ENCODE data around the gene TLCD4.
"Not testable (repeated sequence)": the region's sequence is repeated elsewhere in the genome, so short reads cannot be mapped to it uniquely, and the experiment has no call there.

Gene TLCD4

GRCh38 chr1:95080879-95081278 is 36.3 kb upstream of the TLCD4 start:
- no peak for DNase-seq (ENCODE audit: low read depth, low spot score)
- WGBS (ENCODE audit: insufficient coverage, insufficient read length): no CpG with 5 or more reads among the region's 1 CpG
- Histone ChIP-seq H3K4me3 (ENCODE audit: low read length) (no peak overlapping the region), H3K4me1 (ENCODE audit: control insufficient read depth, insufficient read depth, low read length) (peaks cover 2% of the 10 kb centered on the region; the same call in 1 of the 2 replicates), H3K27ac (ENCODE audit: low read length) (no peak overlapping the region), H3K27me3 (ENCODE audit: control insufficient read depth, insufficient read depth, low read length) (no peaks in the 10 kb centered on the region), H3K9me3 (ENCODE audit: control insufficient read depth, insufficient read depth, low read length) (no peaks in the 10 kb centered on the region), H3K36me3 (ENCODE audit: control insufficient read depth, insufficient read depth, low read length) (no peaks in the 10 kb centered on the region)

DNA sequence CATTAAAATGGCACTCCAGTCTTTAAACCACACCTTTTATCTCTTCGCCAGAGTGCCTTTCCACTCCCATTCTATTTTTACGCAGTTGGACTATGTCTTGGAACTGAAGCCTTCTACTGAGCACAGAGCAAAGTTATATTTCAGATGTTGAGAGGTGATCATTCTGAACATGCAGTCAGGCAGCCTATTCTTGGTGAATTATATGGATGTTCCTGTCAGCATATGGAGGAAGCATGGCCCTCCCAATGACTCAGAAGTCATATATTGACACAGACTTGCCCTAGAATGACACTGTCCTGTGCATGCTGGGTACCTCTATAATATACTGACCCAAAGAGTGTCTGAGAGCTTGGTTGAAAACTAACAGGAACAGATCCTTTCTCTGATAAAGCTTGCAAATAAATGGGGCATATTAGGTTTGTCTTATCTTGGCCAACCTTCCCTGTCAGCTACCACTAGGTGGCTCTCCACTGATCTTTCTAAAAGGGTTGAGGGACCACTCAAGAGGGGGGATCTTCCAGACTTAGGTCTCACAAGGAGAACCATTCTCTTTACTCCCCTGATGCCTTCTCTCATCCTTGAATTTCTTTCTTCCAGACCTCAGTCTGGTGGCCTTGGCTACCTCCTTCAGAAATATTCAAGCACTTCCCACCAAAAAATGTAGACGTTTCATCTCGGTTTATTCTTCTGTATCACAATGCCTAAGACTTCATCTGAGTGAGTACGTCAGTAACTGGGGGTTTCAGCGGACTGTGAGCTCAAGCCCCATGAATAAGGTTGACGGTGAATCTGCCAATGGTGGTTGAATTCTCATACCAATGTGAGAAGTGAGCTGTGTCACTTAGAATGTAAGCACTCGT is 32.6 kb upstream of the TLCD4 start:
- Histone ChIP-seq H3K4me3 (ENCODE audit: low read length) (no peak overlapping the region), H3K27me3 (ENCODE audit: control insufficient read depth, insufficient read depth, low read length) (no peaks in the 10 kb centered on the region), H3K27ac (ENCODE audit: low read length) (no peak overlapping the region), H3K9me3 (ENCODE audit: control insufficient read depth, insufficient read depth, low read length) (no peaks in the 10 kb centered on the region), H3K36me3 (ENCODE audit: control insufficient read depth, insufficient read depth, low read length) (no peaks in the 10 kb centered on the region), H3K4me1 (ENCODE audit: control insufficient read depth, insufficient read depth, low read length) (peaks cover 3% of the 10 kb centered on the region; the same call in 1 of the 2 replicates)
- no peak for DNase-seq (ENCODE audit: low read depth, low spot score)
- no CpG with 5 or more reads among the region's 8 CpGs for WGBS (ENCODE audit: insufficient coverage, insufficient read length)

DNA sequence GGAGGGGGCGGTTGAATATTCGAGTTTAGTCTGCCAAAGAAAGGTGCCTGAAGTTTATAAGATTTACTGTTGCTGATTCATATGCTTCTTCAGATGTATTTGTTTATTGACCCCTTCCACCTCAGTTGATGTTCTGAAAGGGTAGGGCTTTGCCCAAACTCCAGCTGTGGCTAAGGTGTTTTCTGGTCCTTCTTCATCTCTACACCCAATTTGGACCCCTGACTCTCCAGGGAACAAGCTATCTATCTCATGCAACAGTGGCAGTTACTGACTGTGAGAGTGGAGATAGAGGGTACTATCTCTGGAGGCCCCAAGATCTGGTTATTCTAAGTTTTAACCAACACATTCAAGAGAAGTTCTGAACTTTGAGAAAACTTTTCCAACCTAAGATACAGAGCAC is 31.8 kb upstream of the TLCD4 start:
- DNase-seq (ENCODE audit: low read depth, low spot score): no peak
- WGBS (ENCODE audit: insufficient coverage, insufficient read length): no CpG with 5 or more reads among the region's 2 CpGs
- Histone ChIP-seq H3K4me1 (ENCODE audit: control insufficient read depth, insufficient read depth, low read length) (peaks cover 3% of the 10 kb centered on the region; the same call in 1 of the 2 replicates), H3K4me3 (ENCODE audit: low read length) (no peak overlapping the region), H3K27ac (ENCODE audit: low read length) (no peak overlapping the region), H3K36me3 (ENCODE audit: control insufficient read depth, insufficient read depth, low read length) (no peaks in the 10 kb centered on the region), H3K9me3 (ENCODE audit: control insufficient read depth, insufficient read depth, low read length) (no peaks in the 10 kb centered on the region), H3K27me3 (ENCODE audit: control insufficient read depth, insufficient read depth, low read length) (no peaks in the 10 kb centered on the region)

DNA sequence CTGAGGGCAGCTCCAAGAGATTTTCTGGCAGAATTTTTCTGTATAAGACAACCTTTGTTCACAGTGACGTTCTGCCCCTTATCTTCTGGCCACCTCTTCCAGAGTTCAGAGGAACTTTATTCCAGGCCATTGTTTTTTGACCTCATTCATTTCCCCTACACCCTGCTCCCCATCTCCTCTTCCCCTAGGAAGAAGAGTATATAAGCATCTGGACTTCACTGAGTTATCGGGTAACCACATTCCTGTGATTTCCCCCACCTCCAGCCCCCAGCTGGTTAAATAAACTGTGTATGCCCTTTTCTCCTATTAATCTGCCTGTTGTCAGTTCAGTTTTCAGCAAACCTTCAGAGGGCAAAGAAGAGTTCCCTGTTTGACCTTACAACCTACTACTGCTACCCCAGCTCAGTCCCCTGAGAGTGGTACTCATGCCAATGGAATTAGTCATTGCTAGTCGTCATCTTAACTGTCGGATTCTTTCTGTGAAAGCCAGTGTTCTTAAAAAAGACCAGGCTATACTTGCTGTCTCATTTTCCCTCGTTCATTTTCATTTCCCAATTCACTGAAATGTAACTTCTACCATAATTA is 30.1 kb upstream of the TLCD4 start:
- Histone ChIP-seq H3K27ac (ENCODE audit: low read length) (no peak overlapping the region), H3K9me3 (ENCODE audit: control insufficient read depth, insufficient read depth, low read length) (no peaks in the 10 kb centered on the region), H3K4me1 (ENCODE audit: control insufficient read depth, insufficient read depth, low read length) (peaks cover 3% of the 10 kb centered on the region; the same call in 1 of the 2 replicates), H3K27me3 (ENCODE audit: control insufficient read depth, insufficient read depth, low read length) (no peaks in the 10 kb centered on the region), H3K4me3 (ENCODE audit: low read length) (no peak overlapping the region), H3K36me3 (ENCODE audit: control insufficient read depth, insufficient read depth, low read length) (no peaks in the 10 kb centered on the region)
- WGBS (ENCODE audit: insufficient coverage, insufficient read length): 100% methylated on average over 1 of the region's 5 CpGs
- no peak for DNase-seq (ENCODE audit: low read depth, low spot score)

GRCh38 chr1:95088303-95088702 is 28.9 kb upstream of the TLCD4 start:
- Histone ChIP-seq H3K4me1 (ENCODE audit: control insufficient read depth, insufficient read depth, low read length) (peaks cover 3% of the 10 kb centered on the region; the same call in 1 of the 2 replicates), H3K4me3 (ENCODE audit: low read length) (no peak overlapping the region), H3K9me3 (ENCODE audit: control insufficient read depth, insufficient read depth, low read length) (no peaks in the 10 kb centered on the region), H3K27ac (ENCODE audit: low read length) (no peak overlapping the region), H3K27me3 (ENCODE audit: control insufficient read depth, insufficient read depth, low read length) (no peaks in the 10 kb centered on the region), H3K36me3 (ENCODE audit: control insufficient read depth, insufficient read depth, low read length) (no peaks in the 10 kb centered on the region)
- no CpG with 5 or more reads among the region's 1 CpG for WGBS (ENCODE audit: insufficient coverage, insufficient read length)
- DNase-seq (ENCODE audit: low read depth, low spot score): no peak

- no peak overlapping the region for H3K27ac ChIP-seq (ENCODE audit: low read length)
- H3K4me3 ChIP-seq (ENCODE audit: low read length): no peak overlapping the region
- H3K36me3 ChIP-seq (ENCODE audit: control insufficient read depth, insufficient read depth, low read length): no peaks in the 10 kb centered on the region
- no peaks in the 10 kb centered on the region for H3K27me3 ChIP-seq (ENCODE audit: control insufficient read depth, insufficient read depth, low read length)
- no peak for DNase-seq (ENCODE audit: low read depth, low spot score)
- no CpG with 5 or more reads among the region's 6 CpGs for WGBS (ENCODE audit: insufficient coverage, insufficient read length)
- H3K4me1 ChIP-seq (ENCODE audit: control insufficient read depth, insufficient read depth, low read length): peaks cover 3% of the 10 kb centered on the region; the same call in 1 of the 2 replicates
- no peaks in the 10 kb centered on the region for H3K9me3 ChIP-seq (ENCODE audit: control insufficient read depth, insufficient read depth, low read length)
Observed at GRCh38 chr1:95089650-95090287, 27.4 kb upstream of the TLCD4 start.

- not testable (repeated sequence) for H3K9me3 ChIP-seq (ENCODE audit: control insufficient read depth, insufficient read depth, low read length); DNase-seq (ENCODE audit: low read depth, low spot score); H3K27ac ChIP-seq (ENCODE audit: low read length); H3K36me3 ChIP-seq (ENCODE audit: control insufficient read depth, insufficient read depth, low read length); H3K4me3 ChIP-seq (ENCODE audit: low read length); H3K27me3 ChIP-seq (ENCODE audit: control insufficient read depth, insufficient read depth, low read length); H3K4me1 ChIP-seq (ENCODE audit: control insufficient read depth, insufficient read depth, low read length)
- no CpG with 5 or more reads among the region's 28 CpGs for WGBS (ENCODE audit: insufficient coverage, insufficient read length)
Observed at GRCh38 chr1:95091290-95091689, 25.9 kb upstream of the TLCD4 start.

DNA sequence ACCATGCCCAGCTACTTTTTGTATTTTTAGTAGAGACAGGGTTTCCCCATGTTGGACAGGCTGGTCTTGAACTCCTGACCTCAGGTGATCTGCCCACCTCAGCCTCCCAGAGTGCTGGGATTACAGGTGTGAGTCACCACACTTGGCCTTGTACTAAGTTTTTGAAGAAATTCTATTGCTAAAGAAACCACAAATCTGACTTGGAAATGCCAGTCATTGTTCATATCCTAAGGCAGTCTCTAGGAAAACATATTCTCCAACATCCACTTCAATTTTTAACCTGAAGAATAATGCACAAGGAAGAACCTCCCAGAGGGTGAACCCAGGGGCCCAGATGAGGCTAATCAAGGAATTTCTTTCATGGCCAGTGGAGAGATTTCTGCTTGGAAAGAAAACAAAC is 24.3 kb upstream of the TLCD4 start:
- not testable (repeated sequence) for H3K36me3 ChIP-seq (ENCODE audit: control insufficient read depth, insufficient read depth, low read length); H3K27me3 ChIP-seq (ENCODE audit: control insufficient read depth, insufficient read depth, low read length); H3K4me1 ChIP-seq (ENCODE audit: control insufficient read depth, insufficient read depth, low read length); H3K9me3 ChIP-seq (ENCODE audit: control insufficient read depth, insufficient read depth, low read length); DNase-seq (ENCODE audit: low read depth, low spot score); H3K27ac ChIP-seq (ENCODE audit: low read length); H3K4me3 ChIP-seq (ENCODE audit: low read length)

- Histone ChIP-seq H3K27me3 (ENCODE audit: control insufficient read depth, insufficient read depth, low read length) (no peaks in the 10 kb centered on the region), H3K27ac (ENCODE audit: low read length) (no peak overlapping the region), H3K4me1 (ENCODE audit: control insufficient read depth, insufficient read depth, low read length) (no peaks in the 10 kb centered on the region), H3K4me3 (ENCODE audit: low read length) (no peak overlapping the region), H3K9me3 (ENCODE audit: control insufficient read depth, insufficient read depth, low read length) (no peaks in the 10 kb centered on the region), H3K36me3 (ENCODE audit: control insufficient read depth, insufficient read depth, low read length) (no peaks in the 10 kb centered on the region)
- no peak for DNase-seq (ENCODE audit: low read depth, low spot score)
- no CpG with 5 or more reads among the region's 1 CpG for WGBS (ENCODE audit: insufficient coverage, insufficient read length)
Observed at GRCh38 chr1:95093296-95093695, 23.9 kb upstream of the TLCD4 start.

- no peaks in the 10 kb centered on the region for H3K9me3 ChIP-seq (ENCODE audit: control insufficient read depth, insufficient read depth, low read length)
- DNase-seq (ENCODE audit: low read depth, low spot score): no peak
- no peak overlapping the region for H3K4me3 ChIP-seq (ENCODE audit: low read length)
- no peak overlapping the region for H3K27ac ChIP-seq (ENCODE audit: low read length)
- no peaks in the 10 kb centered on the region for H3K27me3 ChIP-seq (ENCODE audit: control insufficient read depth, insufficient read depth, low read length)
- no CpG with 5 or more reads among the region's 2 CpGs for WGBS (ENCODE audit: insufficient coverage, insufficient read length)
- H3K36me3 ChIP-seq (ENCODE audit: control insufficient read depth, insufficient read depth, low read length): no peaks in the 10 kb centered on the region
- no peaks in the 10 kb centered on the region for H3K4me1 ChIP-seq (ENCODE audit: control insufficient read depth, insufficient read depth, low read length)
Observed at GRCh38 chr1:95094923-95095322, 22.2 kb upstream of the TLCD4 start.

All from iPS DF 6.9 (cell line).